ENCODE results near the gene RASL11A. TPM values are rescaled to one million over a fixed set of nuclear protein-coding genes. Genes with fewer than 3 reads are reported as not detected.

RASL11A gene
- total and polyA plus RNA-seq, 2 of the 13 experiments (the other 11 are each of a cell fraction or from before 2014, with no cell fraction given) = 3.0 to 4.1 TPM

DNA sequence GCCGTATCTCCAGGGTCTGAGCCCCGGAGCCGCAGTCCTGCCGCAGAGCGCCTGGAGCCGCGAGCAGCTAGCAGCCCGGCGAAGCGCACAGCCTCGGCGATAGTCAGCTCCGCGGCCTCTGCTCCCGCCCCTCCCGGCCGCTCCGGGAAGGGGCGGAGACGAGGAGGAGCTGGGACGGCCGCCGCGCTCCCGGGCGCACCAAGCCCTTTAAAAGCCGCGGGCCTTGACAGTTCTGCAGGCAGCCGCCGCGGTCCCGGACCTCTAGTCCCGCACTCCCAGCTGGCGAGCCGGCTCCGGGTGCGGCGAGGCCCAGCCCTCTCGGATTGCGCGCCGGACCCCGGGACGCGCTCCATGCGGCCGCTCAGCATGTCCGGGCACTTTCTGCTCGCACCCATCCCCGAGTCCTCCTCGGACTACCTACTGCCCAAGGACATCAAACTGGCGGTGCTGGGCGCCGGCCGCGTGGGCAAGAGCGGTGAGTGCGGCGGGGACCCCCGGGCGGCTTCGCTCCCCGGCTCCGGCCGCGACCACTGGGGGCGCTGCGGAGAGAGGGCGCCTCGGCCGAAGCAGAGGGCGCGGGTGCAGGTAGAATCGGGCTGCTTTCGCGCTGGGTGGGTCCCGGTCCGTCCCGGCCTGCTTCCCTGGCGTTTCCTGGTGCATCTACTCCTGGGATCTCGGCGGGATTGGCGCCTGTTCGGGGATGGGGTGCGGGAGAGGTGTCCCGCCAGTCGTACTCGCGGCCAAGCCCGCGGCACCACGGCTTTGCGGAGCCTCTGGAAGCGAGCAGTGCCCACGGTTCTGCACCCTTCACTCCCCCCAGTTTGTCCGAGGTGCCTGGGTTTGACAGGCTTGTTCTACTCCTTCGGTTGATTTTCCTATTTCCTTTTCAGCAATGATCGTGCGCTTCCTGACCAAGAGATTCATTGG is at the start of gene RASL11A (continued):
- TF ChIP-seq SP2 (CRISPR knock-in tag; IDR thresholded peaks at IDR 0.05) (no peak), NCOA5 (CRISPR knock-in tag; IDR thresholded peaks at IDR 0.05) (no peak), FOXK1 (CRISPR knock-in tag; IDR thresholded peaks at IDR 0.05; ENCODE audit: borderline replicate concordance, low read depth) (no peak), ZNF614 (CRISPR knock-in tag; IDR thresholded peaks at IDR 0.05; ENCODE audit: borderline replicate concordance) (no peak), SPEN (CRISPR knock-in tag; IDR thresholded peaks at IDR 0.05; ENCODE audit: low read depth) (no peak), ZNF354B (CRISPR knock-in tag; IDR thresholded peaks at IDR 0.05) (no peak), ZFX (CRISPR knock-in tag; IDR thresholded peaks at IDR 0.05; ENCODE audit: low read depth) (peak; percentile 78), KDM5B (CRISPR knock-in tag; IDR thresholded peaks at IDR 0.05; ENCODE audit: borderline replicate concordance) (peak; percentile 68; the same call in 1 of the 2 replicates), PRMT3 (CRISPR knock-in tag; IDR thresholded peaks at IDR 0.05; ENCODE audit: borderline replicate concordance, low read depth) (no peak), HIVEP1 (CRISPR knock-in tag; IDR thresholded peaks at IDR 0.05) (no peak), ONECUT2 (CRISPR knock-in tag; IDR thresholded peaks at IDR 0.05) (no peak), TOE1 (CRISPR knock-in tag; IDR thresholded peaks at IDR 0.05) (no peak; the same call in 1 of the 2 replicates), SNRNP70 (IDR thresholded peaks at IDR 0.05; ENCODE audit: low read depth, low read length) (no peak), ZNF253 (CRISPR knock-in tag; IDR thresholded peaks at IDR 0.05; ENCODE audit: borderline replicate concordance) (no peak), TSC22D2 (CRISPR knock-in tag; IDR thresholded peaks at IDR 0.05; ENCODE audit: borderline replicate concordance) (peak; percentile 68; the same call in 1 of the 2 replicates), TEAD2 (CRISPR knock-in tag; IDR thresholded peaks at IDR 0.05) (no peak)
- TF ChIP-seq, protein P1, sequence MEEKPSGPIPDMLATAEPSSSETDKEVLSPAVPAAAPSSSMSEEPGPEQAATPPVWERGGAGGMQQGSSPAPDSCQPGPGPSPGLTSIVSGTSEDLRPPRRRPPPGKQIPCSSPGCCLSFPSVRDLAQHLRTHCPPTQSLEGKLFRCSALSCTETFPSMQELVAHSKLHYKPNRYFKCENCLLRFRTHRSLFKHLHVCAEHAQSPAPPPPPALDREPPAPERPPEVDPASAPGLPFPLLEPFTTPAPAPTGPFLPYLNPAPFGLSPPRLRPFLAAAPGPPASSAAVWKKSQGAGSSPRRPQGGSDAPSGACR (CRISPR knock-in tag; IDR thresholded peaks at IDR 0.05) = peak; percentile 78; the same call in 1 of the 2 replicates
- TF ChIP-seq, protein P2, sequence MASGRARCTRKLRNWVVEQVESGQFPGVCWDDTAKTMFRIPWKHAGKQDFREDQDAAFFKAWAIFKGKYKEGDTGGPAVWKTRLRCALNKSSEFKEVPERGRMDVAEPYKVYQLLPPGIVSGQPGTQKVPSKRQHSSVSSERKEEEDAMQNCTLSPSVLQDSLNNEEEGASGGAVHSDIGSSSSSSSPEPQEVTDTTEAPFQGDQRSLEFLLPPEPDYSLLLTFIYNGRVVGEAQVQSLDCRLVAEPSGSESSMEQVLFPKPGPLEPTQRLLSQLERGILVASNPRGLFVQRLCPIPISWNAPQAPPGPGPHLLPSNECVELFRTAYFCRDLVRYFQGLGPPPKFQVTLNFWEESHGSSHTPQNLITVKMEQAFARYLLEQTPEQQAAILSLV (CRISPR knock-in tag; IDR thresholded peaks at IDR 0.05; ENCODE audit: borderline replicate concordance) = no peak
- TF ChIP-seq, protein P3, sequence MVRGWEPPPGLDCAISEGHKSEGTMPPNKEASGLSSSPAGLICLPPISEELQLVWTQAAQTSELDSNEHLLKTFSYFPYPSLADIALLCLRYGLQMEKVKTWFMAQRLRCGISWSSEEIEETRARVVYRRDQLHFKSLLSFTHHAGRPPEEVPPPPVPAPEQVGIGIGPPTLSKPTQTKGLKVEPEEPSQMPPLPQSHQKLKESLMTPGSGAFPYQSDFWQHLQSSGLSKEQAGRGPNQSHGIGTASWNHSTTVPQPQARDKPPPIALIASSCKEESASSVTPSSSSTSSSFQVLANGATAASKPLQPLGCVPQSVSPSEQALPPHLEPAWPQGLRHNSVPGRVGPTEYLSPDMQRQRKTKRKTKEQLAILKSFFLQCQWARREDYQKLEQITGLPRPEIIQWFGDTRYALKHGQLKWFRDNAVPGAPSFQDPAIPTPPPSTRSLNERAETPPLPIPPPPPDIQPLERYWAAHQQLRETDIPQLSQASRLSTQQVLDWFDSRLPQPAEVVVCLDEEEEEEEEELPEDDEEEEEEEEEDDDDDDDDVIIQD (CRISPR knock-in tag; IDR thresholded peaks at IDR 0.05; ENCODE audit: low read depth) = no peak
- TF ChIP-seq, protein P4, sequence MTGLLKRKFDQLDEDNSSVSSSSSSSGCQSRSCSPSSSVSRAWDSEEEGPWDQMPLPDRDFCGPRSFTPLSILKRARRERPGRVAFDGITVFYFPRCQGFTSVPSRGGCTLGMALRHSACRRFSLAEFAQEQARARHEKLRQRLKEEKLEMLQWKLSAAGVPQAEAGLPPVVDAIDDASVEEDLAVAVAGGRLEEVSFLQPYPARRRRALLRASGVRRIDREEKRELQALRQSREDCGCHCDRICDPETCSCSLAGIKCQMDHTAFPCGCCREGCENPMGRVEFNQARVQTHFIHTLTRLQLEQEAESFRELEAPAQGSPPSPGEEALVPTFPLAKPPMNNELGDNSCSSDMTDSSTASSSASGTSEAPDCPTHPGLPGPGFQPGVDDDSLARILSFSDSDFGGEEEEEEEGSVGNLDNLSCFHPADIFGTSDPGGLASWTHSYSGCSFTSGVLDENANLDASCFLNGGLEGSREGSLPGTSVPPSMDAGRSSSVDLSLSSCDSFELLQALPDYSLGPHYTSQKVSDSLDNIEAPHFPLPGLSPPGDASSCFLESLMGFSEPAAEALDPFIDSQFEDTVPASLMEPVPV (CRISPR knock-in tag; IDR thresholded peaks at IDR 0.05) = peak; percentile 34; the same call in 1 of the 2 replicates
- TF ChIP-seq, protein P5, sequence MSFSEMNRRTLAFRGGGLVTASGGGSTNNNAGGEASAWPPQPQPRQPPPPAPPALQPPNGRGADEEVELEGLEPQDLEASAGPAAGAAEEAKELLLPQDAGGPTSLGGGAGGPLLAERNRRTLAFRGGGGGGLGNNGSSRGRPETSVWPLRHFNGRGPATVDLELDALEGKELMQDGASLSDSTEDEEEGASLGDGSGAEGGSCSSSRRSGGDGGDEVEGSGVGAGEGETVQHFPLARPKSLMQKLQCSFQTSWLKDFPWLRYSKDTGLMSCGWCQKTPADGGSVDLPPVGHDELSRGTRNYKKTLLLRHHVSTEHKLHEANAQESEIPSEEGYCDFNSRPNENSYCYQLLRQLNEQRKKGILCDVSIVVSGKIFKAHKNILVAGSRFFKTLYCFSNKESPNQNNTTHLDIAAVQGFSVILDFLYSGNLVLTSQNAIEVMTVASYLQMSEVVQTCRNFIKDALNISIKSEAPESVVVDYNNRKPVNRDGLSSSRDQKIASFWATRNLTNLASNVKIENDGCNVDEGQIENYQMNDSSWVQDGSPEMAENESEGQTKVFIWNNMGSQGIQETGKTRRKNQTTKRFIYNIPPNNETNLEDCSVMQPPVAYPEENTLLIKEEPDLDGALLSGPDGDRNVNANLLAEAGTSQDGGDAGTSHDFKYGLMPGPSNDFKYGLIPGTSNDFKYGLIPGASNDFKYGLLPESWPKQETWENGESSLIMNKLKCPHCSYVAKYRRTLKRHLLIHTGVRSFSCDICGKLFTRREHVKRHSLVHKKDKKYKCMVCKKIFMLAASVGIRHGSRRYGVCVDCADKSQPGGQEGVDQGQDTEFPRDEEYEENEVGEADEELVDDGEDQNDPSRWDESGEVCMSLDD (CRISPR knock-in tag; IDR thresholded peaks at IDR 0.05; ENCODE audit: borderline replicate concordance) = no peak
